HG03457 (cell line): ENCODE data around the gene C5AR2.
"Not testable (repeated sequence)": the region's sequence is repeated elsewhere in the genome, so short reads cannot be mapped to it uniquely, and the experiment has no call there.

Experiments used
- ATAC-seq: cut with Tn5 transposase; IDR thresholded peaks from one replicate; pipeline ENCODE4 v1.9.1; 2021; ENCODE audit warnings: moderate number of reproducible peaks; ENCODE audit not compliant: unreplicated experiment

C5AR2 gene

DNA sequence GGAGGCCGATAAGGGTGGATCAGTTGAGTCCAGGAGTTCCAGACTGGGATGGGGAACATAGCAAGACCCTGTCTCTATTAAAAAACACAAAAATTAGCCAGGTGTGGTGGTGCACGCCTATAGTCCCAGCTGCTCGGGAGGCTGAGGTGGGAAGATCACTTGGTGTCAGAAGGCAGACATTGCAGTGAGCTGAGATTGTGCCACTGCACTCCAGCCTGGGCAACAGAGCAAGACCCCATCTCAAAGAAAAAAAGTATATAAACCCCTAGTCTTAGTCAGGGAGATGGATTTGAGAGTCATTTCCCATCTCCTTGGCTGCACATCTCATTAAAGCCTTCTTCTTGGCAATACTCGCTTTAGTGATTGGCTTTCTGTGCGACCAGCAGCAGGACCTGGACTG, 51.9 kb downstream of the C5AR2 start:
- not testable (repeated sequence) for ATAC-seq

DNA sequence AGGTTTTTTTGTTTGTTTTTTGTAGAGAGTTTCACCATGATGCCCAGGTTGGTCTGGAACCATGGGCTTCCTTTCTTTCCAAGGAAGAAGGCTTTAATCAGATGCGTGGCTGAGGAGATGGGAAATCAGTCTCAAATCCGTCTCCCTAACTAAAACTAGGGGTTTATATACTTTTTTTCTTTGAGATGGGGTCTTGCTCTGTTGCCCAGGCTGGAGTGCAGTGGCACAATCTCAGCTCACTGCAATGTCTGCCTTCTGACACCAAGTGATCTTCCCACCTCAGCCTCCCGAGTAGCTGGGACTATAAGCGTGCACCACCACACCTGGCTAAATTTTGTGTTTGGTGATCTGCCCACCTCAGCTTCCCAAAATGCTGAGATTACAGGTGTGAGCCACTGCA, 52.6 kb downstream of the C5AR2 start:
- not testable (repeated sequence) for ATAC-seq

DNA sequence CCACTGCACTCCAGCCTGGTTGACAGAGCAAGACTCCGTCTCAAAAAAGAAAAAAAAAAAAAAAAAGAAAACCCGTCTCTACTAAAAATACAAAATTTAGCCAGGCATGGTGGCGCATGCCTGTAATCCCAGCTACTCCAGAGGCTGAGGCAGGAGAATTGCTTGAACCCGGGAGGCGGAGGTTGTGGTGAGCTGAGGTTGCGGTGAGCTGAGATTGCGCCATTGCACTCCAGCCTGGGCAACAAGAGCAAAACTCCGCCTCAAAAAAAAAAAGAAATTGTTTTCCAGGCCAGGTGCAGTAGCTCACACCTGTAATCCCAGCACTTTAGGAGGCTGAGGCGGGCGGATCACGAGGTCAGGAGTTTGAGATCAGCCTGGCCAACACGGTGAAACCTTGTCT, 54.6 kb downstream of the C5AR2 start:
- ATAC-seq: not testable (repeated sequence)

DNA sequence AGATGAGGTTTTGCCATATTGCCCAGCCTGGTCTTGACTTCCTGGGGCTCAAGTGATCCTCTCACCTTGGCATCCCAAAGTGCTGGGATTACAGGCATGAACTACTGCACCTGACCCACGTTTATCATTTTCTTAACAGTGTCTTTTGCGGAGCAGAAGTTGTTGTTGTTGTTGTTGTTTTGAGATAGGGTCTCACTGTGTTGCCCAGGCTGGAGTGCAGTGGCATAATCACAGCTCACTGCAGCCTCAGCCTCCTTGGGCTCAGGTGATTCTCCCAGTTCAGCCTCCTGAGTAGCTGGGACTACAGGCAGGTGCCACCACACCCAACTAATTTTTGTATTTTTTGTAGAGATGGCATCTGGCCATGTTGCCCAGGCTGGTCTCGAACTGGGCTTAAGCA, 55.6 kb downstream of the C5AR2 start:
- ATAC-seq: not testable (repeated sequence)

DNA sequence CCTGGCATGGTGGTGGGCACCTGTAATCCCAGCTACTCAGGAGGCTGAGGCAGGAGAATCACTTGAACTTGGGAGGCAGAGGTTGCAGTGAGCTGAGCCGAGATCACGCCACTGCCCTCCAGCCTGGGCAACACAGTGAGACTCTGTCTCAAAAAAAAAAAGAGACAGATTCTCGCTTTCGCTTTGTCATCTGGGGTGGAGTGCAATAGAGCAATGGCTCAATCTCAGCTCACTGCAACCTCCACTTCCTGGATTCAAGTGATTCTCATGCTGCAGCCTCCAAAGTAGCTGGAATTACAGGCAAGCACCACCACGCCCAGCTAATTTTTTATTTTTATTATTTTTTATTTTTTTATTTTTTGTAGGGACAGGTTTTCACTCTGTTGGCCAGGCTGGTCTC, 56.7 kb downstream of the C5AR2 start:
- not testable (repeated sequence) for ATAC-seq

DNA sequence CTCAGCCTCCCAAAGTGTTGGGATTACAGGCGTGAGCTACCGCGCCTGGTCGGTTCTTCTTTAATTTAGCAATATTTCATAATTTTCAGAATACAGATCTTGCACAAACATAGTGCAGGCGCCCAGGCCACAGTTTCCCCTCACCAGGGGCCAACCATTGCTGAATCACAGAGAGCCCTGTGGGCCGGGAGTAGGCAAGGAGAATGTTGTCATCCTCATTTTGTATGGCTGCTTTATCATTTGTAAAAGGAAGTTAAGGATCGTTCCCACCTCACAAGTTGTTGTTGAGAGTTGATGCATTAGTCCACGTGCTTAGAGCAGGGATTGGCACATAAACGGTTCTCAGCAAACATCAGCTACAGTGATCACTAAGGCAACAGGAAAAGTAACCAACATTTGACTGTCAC, 57.2 kb downstream of the C5AR2 start:
- ATAC-seq: no peak

DNA sequence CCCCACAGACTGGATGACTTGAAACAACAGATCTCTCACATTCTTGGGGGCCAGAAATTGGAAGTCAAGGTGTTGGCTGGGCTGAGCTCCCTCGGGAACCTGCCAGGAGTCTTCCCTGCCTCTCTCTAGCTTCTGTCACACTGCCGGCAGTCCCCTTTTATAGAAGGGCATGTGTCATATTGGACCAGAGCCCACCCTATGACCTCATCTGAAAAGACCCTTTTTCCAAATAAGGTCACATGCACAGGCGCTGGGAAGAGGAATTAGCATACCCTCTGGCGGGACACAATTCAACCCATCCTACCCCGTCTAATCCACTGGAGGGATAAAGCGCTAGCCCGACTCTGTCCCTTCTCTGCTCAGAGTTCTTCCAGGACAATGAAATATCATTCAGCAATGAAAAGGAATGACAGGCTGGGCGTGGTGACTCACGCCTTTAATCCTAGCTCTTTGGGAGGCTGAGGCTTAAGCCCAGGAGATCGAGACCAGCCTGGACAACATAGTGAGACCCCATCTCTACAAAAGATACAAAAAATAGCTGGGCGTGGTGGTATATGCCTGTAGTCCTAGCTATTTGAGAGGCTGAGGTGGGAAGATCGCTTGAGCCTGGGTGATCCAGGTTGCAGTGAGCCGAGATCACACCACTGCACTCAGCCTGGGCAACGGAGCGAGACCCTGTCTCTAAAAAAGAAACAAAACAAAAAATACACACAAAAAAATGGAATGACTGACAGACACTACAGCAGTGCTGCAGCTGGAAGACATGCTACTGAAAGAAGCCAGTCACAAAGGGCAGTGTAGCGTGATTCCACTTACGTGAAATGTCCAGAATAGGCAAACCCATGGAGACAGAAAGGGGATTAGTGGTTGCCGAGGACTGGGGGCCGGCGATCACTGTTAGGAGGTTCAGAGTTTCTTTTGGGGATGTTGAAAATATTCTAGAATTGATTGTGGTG, 58.8 kb downstream of the C5AR2 start:
- no peak for ATAC-seq

DNA sequence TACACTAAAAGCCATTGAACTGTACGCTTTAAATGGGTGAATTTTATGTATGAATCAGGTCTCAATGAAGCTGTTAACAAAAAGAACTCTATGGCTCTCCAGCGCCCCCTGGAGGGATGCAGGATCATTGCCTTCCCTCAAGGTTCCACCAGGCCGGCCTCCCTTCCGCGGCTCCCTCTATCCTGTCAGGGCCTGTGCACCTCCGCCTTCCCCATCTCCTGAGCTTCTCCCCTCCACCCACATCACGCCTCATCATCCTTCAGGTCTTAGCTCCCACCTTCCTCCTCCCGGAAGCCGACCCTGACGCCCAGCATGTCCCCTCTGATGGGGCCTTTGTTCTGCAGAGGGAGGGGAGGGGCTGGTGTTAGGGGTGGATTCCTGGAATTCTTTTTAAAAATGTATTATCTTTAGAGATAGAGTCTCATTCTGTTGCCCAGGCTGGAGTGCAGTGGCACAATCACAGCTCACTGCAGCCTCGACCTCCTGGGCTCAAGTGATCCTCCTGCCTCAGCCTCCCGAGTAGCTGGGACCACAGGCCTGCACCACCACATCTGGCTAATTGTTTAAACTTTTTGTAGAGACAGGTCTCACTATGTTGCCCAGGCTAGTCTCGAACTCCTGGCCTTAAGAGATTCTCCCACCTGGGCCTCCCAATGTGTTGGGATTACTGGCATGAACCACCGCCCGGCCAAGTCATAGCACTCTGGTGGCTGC, 59.7 kb downstream of the C5AR2 start:
- ATAC-seq: no peak
